SU-DHL-6 (cell line): ENCODE data around the gene PRM1.

Experiments used
- H2AFZ ChIP-seq: fragments of 200-600 bp; sonication (generic); 2 replicates; pipeline ENCODE4 v1.6.1; 2014; ENCODE audit warnings: low read depth, mild to moderate bottlenecking, moderate library complexity, mixed read lengths, antibody characterized with exemption, low read length; ENCODE audit not compliant: severe bottlenecking
- H3F3A ChIP-seq: fragments of 200-600 bp; shearing (Covaris generic); 2 replicates; pipeline ENCODE4 v1.6.0; 2016; ENCODE audit warnings: antibody characterized with exemption, mild to moderate bottlenecking; ENCODE audit not compliant: insufficient read depth
- H3K27ac ChIP-seq: fragments of 200-600 bp; sonication (generic); 2 replicates; pipeline ENCODE4 v1.5.1; 2016; ENCODE audit warnings: low read depth, mild to moderate bottlenecking, low read length, moderate library complexity, mixed read lengths
- H3K27me3 ChIP-seq: fragments of 200-600 bp; sonication (generic), shearing (Covaris generic); 2 replicates; pipeline ENCODE4 v1.6.0; 2014; ENCODE audit warnings: mild to moderate bottlenecking, low read length
- H3K36me3 ChIP-seq: fragments of 200-600 bp; sonication (generic); 2 replicates; pipeline ENCODE4 v1.6.1; 2014; ENCODE audit warnings: mild to moderate bottlenecking, low read length, mixed read lengths
- H3K4me2 ChIP-seq: fragments of 300-600, 200-600 bp; shearing (Covaris generic), sonication (generic); 2 replicates; pipeline ENCODE4 v1.6.0; 2014; ENCODE audit warnings: low read length, low read depth, mild to moderate bottlenecking; ENCODE audit not compliant: poor library complexity, severe bottlenecking
- H3K4me3 ChIP-seq: fragments of 200-600 bp; sonication (generic); 2 replicates; pipeline ENCODE4 v1.5.1; 2014; ENCODE audit warnings: antibody characterized with exemption, low read length, mild to moderate bottlenecking, mixed read lengths; ENCODE audit not compliant: insufficient read depth, poor library complexity, severe bottlenecking
- H3K79me2 ChIP-seq: fragments of 200-600 bp; sonication (generic); 2 replicates; pipeline ENCODE4 v1.6.1; 2014; ENCODE audit warnings: mild to moderate bottlenecking, low read length, moderate library complexity; ENCODE audit not compliant: insufficient read depth
- H3K9ac ChIP-seq: fragments of 200-600 bp; sonication (generic); 2 replicates; pipeline ENCODE4 v1.7.0; 2014; ENCODE audit warnings: mild to moderate bottlenecking, low read length
- H3K9me2 ChIP-seq: fragments of 200-600 bp; sonication (generic); replicated peaks from 2 replicates; pipeline ENCODE4 v1.6.1; 2014; ENCODE audit warnings: low read length; ENCODE audit not compliant: insufficient read depth
- H3K9me3 ChIP-seq: fragments of 200-600 bp; sonication (generic); 2 replicates; pipeline ENCODE4 v1.6.1; 2014; ENCODE audit warnings: low read length, mixed read lengths; ENCODE audit not compliant: insufficient read depth
- H4K20me1 ChIP-seq: fragments of 200-600 bp; sonication (generic); 2 replicates; pipeline ENCODE4 v1.6.1; 2014; ENCODE audit warnings: low read depth, mild to moderate bottlenecking, antibody characterized with exemption, low read length, moderate library complexity, mixed read lengths
- EZH2phosphoT487 ChIP-seq: fragments of 200-600 bp; sonication (generic), shearing (Covaris generic); conservative IDR thresholded peaks from 2 replicates; pipeline ENCODE4 v1.6.1; 2018; ENCODE audit warnings: mild to moderate bottlenecking, antibody characterized with exemption, low read length, moderate library complexity, mixed read lengths
- TF ChIP-seq, protein P1 (sequence below): fragments of 200-600 bp; sonication (generic); IDR thresholded peaks from one replicate; pipeline ENCODE4 v1.5.1; 2017; ENCODE audit warnings: antibody characterized with exemption, mild to moderate bottlenecking, low read length, moderate library complexity; ENCODE audit not compliant: insufficient read depth, poor library complexity, severe bottlenecking

Gene PRM1

GRCh38 chr16:11232302-11232851, 48.8 kb downstream of the PRM1 start:
- Histone ChIP-seq H4K20me1 (no peaks in the 10 kb centered on the region), H3K79me2 (no peaks in the 10 kb centered on the region), H3K36me3 (no peaks in the 10 kb centered on the region), H3K27me3 (no peaks in the 10 kb centered on the region), H3K9me3 (no peaks in the 10 kb centered on the region), H3K9ac (no peak overlapping the region), H3K4me2 (no peak overlapping the region), H3K9me2 (no peaks in the 10 kb centered on the region), H3K27ac (no peak overlapping the region), H3K4me3 (no peak overlapping the region), H3F3A (no peaks in the 10 kb centered on the region), H2AFZ (no peak overlapping the region)
- TF ChIP-seq, protein P1, sequence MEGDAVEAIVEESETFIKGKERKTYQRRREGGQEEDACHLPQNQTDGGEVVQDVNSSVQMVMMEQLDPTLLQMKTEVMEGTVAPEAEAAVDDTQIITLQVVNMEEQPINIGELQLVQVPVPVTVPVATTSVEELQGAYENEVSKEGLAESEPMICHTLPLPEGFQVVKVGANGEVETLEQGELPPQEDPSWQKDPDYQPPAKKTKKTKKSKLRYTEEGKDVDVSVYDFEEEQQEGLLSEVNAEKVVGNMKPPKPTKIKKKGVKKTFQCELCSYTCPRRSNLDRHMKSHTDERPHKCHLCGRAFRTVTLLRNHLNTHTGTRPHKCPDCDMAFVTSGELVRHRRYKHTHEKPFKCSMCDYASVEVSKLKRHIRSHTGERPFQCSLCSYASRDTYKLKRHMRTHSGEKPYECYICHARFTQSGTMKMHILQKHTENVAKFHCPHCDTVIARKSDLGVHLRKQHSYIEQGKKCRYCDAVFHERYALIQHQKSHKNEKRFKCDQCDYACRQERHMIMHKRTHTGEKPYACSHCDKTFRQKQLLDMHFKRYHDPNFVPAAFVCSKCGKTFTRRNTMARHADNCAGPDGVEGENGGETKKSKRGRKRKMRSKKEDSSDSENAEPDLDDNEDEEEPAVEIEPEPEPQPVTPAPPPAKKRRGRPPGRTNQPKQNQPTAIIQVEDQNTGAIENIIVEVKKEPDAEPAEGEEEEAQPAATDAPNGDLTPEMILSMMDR: no peak
- no peak for TF ChIP-seq EZH2phosphoT487

DNA sequence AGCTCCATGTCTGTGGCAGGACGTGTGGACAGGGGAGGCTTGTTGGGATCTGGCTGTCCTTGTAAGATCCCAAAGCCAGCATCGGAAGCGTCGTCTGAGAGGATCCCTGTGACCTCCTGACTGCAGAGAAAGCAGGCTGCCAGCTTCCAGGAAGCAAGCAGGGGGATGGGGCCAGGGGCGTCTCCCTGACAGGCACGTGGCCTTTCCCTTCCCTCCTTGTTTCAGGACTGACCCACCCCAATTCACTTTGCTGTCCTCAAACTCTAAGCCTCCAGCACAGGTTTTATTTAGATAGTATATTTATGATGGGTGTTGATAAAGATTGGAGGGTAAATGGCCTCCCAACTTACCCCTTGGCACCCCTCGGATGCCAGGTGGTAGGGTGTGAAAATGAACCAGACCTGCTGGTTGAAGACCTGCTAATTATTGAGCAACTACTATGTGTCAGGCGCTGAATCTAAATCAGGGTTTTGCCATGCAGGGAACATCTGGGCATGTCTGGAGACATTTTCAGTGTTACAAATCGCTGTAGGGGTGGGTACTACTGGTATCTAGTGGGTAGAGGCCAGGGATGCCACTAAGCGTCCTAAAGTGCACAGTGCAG, 49.7 kb downstream of the PRM1 start:
- no peaks in the 10 kb centered on the region for H3K9me2 ChIP-seq
- H3K27me3 ChIP-seq: no peaks in the 10 kb centered on the region
- TF ChIP-seq, protein P1: no peak
- no peak for TF ChIP-seq EZH2phosphoT487
- H4K20me1 ChIP-seq: no peaks in the 10 kb centered on the region
- H3K27ac ChIP-seq: no peak overlapping the region
- no peak overlapping the region for H2AFZ ChIP-seq
- H3K4me3 ChIP-seq: no peak overlapping the region
- no peaks in the 10 kb centered on the region for H3K36me3 ChIP-seq
- no peak overlapping the region for H3K9ac ChIP-seq
- no peaks in the 10 kb centered on the region for H3K9me3 ChIP-seq
- no peaks in the 10 kb centered on the region for H3F3A ChIP-seq
- H3K4me2 ChIP-seq: no peak overlapping the region
- H3K79me2 ChIP-seq: no peaks in the 10 kb centered on the region
